ENCODE data around the gene PRKAG2. TPM values are rescaled to one million over a fixed set of nuclear protein-coding genes. Genes with fewer than 3 reads are reported as not detected.

PRKAG2 gene
- total and polyA plus RNA-seq, 2 of the 8 experiments (the other 6 are each of a cell fraction or from before 2014, with no cell fraction given) = 7.5 to 18.1 TPM

DNA sequence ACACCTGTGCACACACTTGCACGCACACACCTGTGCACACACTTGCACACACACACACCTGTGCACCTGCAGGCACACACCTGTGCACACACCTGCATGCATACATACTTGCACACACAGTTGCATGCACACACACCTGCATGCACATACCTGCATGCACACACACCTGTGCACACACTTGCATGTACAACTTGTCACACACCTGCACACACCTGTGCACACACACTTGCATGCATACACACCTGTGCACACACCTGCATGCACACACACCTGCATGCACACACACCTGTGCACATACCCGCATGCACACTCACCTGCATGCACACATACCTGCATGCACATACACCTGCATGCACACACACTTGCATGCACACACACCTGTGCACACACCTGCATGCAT lies 207.2 kb downstream of the PRKAG2 start:
- FAIRE-seq (no peak), DNase-seq (ENCODE audit: low read depth in 1 of 2, low spot score in 2 of 2) (no peak)
- Histone ChIP-seq H4K20me1 (replicated peaks in 1 of 2; ENCODE audit: control insufficient read depth in 1 of 2, insufficient read depth in 2 of 2, low read length in 2 of 2) (no peaks in the 10 kb centered on the region), H3K4me3 (ENCODE audit: extremely low read depth in 1 of 4, insufficient read depth in 2 of 4, low read depth in 3 of 4, low read length in 4 of 4) (no peak overlapping the region), H3K27me3 (replicated peaks in 1 of 4; ENCODE audit: control insufficient read depth in 3 of 4, extremely low read depth in 1 of 4, insufficient read depth in 3 of 4, low read length in 3 of 4) (no peaks in the 10 kb centered on the region), H3K36me3 (ENCODE audit: control insufficient read depth in 2 of 4, insufficient read depth in 4 of 4, low read length in 3 of 4) (no peaks in the 10 kb centered on the region), H3K23me2 (ENCODE audit: low read depth, low read length) (no peaks in the 10 kb centered on the region), H4K5ac (ENCODE audit: insufficient read length, low read depth, low read length) (no peak overlapping the region), H2BK20ac (ENCODE audit: low read length) (no peak overlapping the region), H3K9ac (replicated peaks in 1 of 4; ENCODE audit: extremely low read depth in 1 of 4, low read depth in 3 of 4, low read length in 3 of 4) (no peak overlapping the region), H3K79me2 (ENCODE audit: control insufficient read depth in 1 of 2, insufficient read depth in 2 of 2, low read length in 2 of 2) (no peaks in the 10 kb centered on the region), H3K23ac (ENCODE audit: insufficient read length) (no peak overlapping the region), H2AK5ac (ENCODE audit: low read depth, low read length) (no peak overlapping the region), H3K14ac (ENCODE audit: insufficient read length) (no peak overlapping the region), H2AFZ (ENCODE audit: low read length) (no peak overlapping the region), H2BK120ac (replicated peaks; ENCODE audit: low read depth, low read length) (no peak overlapping the region), H3K4me2 (ENCODE audit: insufficient read depth in 1 of 2, low read depth in 2 of 2, low read length in 2 of 2) (no peak overlapping the region), H2BK15ac (ENCODE audit: low read length) (no peak overlapping the region), H2BK12ac (ENCODE audit: low read depth, low read length) (no peak overlapping the region), H3K79me1 (ENCODE audit: low read depth, low read length) (no peaks in the 10 kb centered on the region), H3K4ac (replicated peaks; ENCODE audit: insufficient read length, low read depth, low read length) (no peak overlapping the region), H3K18ac (ENCODE audit: extremely low read depth, low read length) (no peak overlapping the region), H3K56ac (replicated peaks; ENCODE audit: insufficient read length, low read depth, low read length) (no peak overlapping the region), H2BK5ac (ENCODE audit: low read depth, low read length) (no peak overlapping the region), H3K9me3 (ENCODE audit: insufficient read depth in 2 of 2, low read depth in 1 of 2, low read length in 1 of 2) (0 out of 4 replicates have a peak, but pooled peaks cover 0 to 6% of the 10 kb centered on the region in 2 experiments), H4K91ac (replicated peaks; ENCODE audit: insufficient read length, low read length) (no peak overlapping the region), H4K8ac (ENCODE audit: extremely low read depth, insufficient read depth, low read length) (no peak overlapping the region), H3K27ac (ENCODE audit: low read depth, low read length) (no peak overlapping the region), H3K4me1 (replicated peaks in 1 of 4; ENCODE audit: control insufficient read depth in 3 of 4, insufficient read depth in 4 of 4, low read length in 3 of 4) (peaks cover 0 to 6% (median 2%) of the 10 kb centered on the region in 4 experiments; a peak in 3 of 7 replicates)
- TF ChIP-seq POLR2AphosphoS5 (IDR thresholded peaks at IDR 0.05; ENCODE audit: low read depth, low read length) (no peak), RFX5 (IDR thresholded peaks at IDR 0.05; ENCODE audit: borderline replicate concordance, low read depth, low read length) (no peak), TBP (IDR thresholded peaks at IDR 0.05; ENCODE audit: low read depth, low read length) (no peak), POU5F1 (IDR thresholded peaks at IDR 0.05; ENCODE audit: low read depth, low read length) (no peak), EZH2 (IDR thresholded peaks at IDR 0.05; ENCODE audit: low read depth, low read length, severe bottlenecking) (no peak), TAF7 (optimal IDR thresholded peaks at IDR 0.05; ENCODE audit: borderline replicate concordance, low read depth, low read length) (no peak), SP2 (IDR thresholded peaks at IDR 0.05; ENCODE audit: low read length) (no peak), ATF2 (IDR thresholded peaks at IDR 0.05; ENCODE audit: low read length) (no peak), KDM4A (IDR thresholded peaks at IDR 0.05; ENCODE audit: low read depth, low read length, severe bottlenecking) (no peak)
- POLR2A ChIA-PET (ENCODE audit: partially characterized antibody) = no interaction called here
- CTCF ChIA-PET (ENCODE audit: partially characterized antibody) = interaction anchor here (1.0 to 1.5 kb wide), 3 partner anchors 15 to 35 kb away, joined by 3 to 4 read pairs (median 3); no protein-coding TSS in a partner anchor
- 85% methylated on average over 2 of the region's 2 CpGs; no CpG with 5 or more reads in 1 of the 2 experiments for WGBS, 2 experiments (ENCODE audit: extremely low coverage in 1 of 2, insufficient coverage in 1 of 2, insufficient read length in 1 of 2, insufficient replicate concordance in 2 of 2, low coverage in 1 of 2, low lambda C conversion rate in 2 of 2, missing lambda C conversion rate in 1 of 2)

Measured in H1 (cell line).